LHCN-M2 (cell line): ENCODE results near the gene LRRC75B. TPM values are rescaled to one million over a fixed set of nuclear protein-coding genes. Genes with fewer than 3 reads are reported as not detected.
"Not testable (repeated sequence)": the region's sequence is repeated elsewhere in the genome, so short reads cannot be mapped to it uniquely, and the experiment has no call there.

Experiments used
- DNase-seq: peaks from one replicate; pipeline ENCODE4 v3.0.0-alpha.2; 2012; ENCODE audit warnings: low read depth
- polyA plus RNA-seq: library from polyadenylated mRNA; unstranded; fragments of >200 nt; gene quantifications from one replicate; pipeline ENCODE4 v1.2.1, GENCODE V29; 2012; ENCODE audit warnings: missing spikeins
- total RNA-seq: library from RNA; depleted of rRNA; stranded (reverse); fragments of >200 nt; gene quantifications from 2 replicates; pipeline ENCODE4 v1.2.3, GENCODE V29; 2014; rRNA removed

LRRC75B gene
- 6.0 and 7.2 TPM in 2 replicates for total RNA-seq
- 5.2 TPM for polyA plus RNA-seq

GRCh38 chr22:24592851-24593558 is at the start of gene LRRC75B:
LRRC75B (minus strand) TSS chr22:24593073; CDS start chr22:24593039, 34 bp downstream.
- DNase-seq: peak; percentile 76

- DNase-seq: not testable (repeated sequence)
Observed at GRCh38 chr22:24642307-24642706, 49.4 kb upstream of the LRRC75B start.

GRCh38 chr22:24636513-24636912 is 43.6 kb upstream of the LRRC75B start:
- not testable (repeated sequence) for DNase-seq

GRCh38 chr22:24634776-24635389 is 42.0 kb upstream of the LRRC75B start:
- not testable (repeated sequence) for DNase-seq

- DNase-seq: not testable (repeated sequence)
Observed at GRCh38 chr22:24633231-24634023, 40.6 kb upstream of the LRRC75B start.

- DNase-seq: peak; percentile 47
Observed at GRCh38 chr22:24632642-24633041, 39.8 kb upstream of the LRRC75B start.

GRCh38 chr22:24631430-24632122 is 38.7 kb upstream of the LRRC75B start:
- not testable (repeated sequence) for DNase-seq

- DNase-seq: not testable (repeated sequence)
Observed at GRCh38 chr22:24630812-24631427, 38.0 kb upstream of the LRRC75B start.

- peak; percentile 1 for DNase-seq
Observed at GRCh38 chr22:24629069-24629468, 36.2 kb upstream of the LRRC75B start.

GRCh38 chr22:24627911-24628310 is 35.0 kb upstream of the LRRC75B start:
- not testable (repeated sequence) for DNase-seq

GRCh38 chr22:24622596-24622995 is 29.7 kb upstream of the LRRC75B start:
- DNase-seq: not testable (repeated sequence)

GRCh38 chr22:24621244-24621643 is 28.4 kb upstream of the LRRC75B start:
- DNase-seq: not testable (repeated sequence)

- not testable (repeated sequence) for DNase-seq
Observed at GRCh38 chr22:24614794-24615193, 21.9 kb upstream of the LRRC75B start.

GRCh38 chr22:24609888-24610287 is 17.0 kb upstream of the LRRC75B start:
- not testable (repeated sequence) for DNase-seq

GRCh38 chr22:24608327-24608726 is 15.5 kb upstream of the LRRC75B start:
- not testable (repeated sequence) for DNase-seq

GRCh38 chr22:24607429-24607983 is 14.6 kb upstream of the LRRC75B start:
- DNase-seq: not testable (repeated sequence)

GRCh38 chr22:24606340-24606739 is 13.5 kb upstream of the LRRC75B start:
- not testable (repeated sequence) for DNase-seq

GRCh38 chr22:24603770-24604629 is 11.1 kb upstream of the LRRC75B start:
- not testable (repeated sequence) for DNase-seq
